HepG2 (cell line): ENCODE data around the gene LRRC45. TPM values are rescaled to one million over a fixed set of nuclear protein-coding genes. Genes with fewer than 3 reads are reported as not detected.

ENCODE experiments used
- AGO1 ChIP-seq: fragments of 200-400 bp; formaldehyde crosslinking; IDR thresholded peaks from 2 replicates; pipeline ENCODE4 v1.6.1; 2017; ENCODE audit warnings: mild to moderate bottlenecking, low read depth, low read length, moderate library complexity; ENCODE audit not compliant: poor library complexity, severe bottlenecking
- GATA4 ChIP-seq: sonication (generic); IDR thresholded peaks from 2 replicates; pipeline ENCODE4 v1.6.1; 2016; ENCODE audit warnings: antibody characterized with exemption, low read depth, borderline replicate concordance
- KDM2A ChIP-seq: sonication (generic); formaldehyde crosslinking; IDR thresholded peaks from 2 replicates; pipeline ENCODE4 v1.4.0; 2020; ENCODE audit warnings: low read depth, missing genetic modification reagents, borderline replicate concordance
- MTF1 ChIP-seq: sonication (generic); formaldehyde crosslinking; IDR thresholded peaks from 2 replicates; pipeline ENCODE4 v1.5.0; 2020; ENCODE audit warnings: missing genetic modification reagents
- RCOR2 ChIP-seq: IDR thresholded peaks from 2 replicates; pipeline ENCODE4 v1.6.1; 2016; ENCODE audit warnings: missing biosample characterization, missing genetic modification reagents
- SIN3B ChIP-seq: fragments of 150-350 bp; IDR thresholded peaks from 2 replicates; pipeline ENCODE4 v1.6.1; 2014; ENCODE audit warnings: low read length
- SOX13 ChIP-seq, 3 experiments: fragments of 450-650 bp in 1 of 3; sonication (generic) in 1 of 3; formaldehyde crosslinking in 1 of 3; IDR thresholded peaks in 2 of 3; conservative IDR thresholded peaks in 1 of 3; 2 replicates each; pipeline versions ENCODE4 v1.5.0 to v1.6.1; 2016 to 2020; ENCODE audit warnings: antibody characterized with exemption in 1 of 3, mild to moderate bottlenecking in 1 of 3, missing compliant biosample characterization in 1 of 3, missing genetic modification reagents in 1 of 3, moderate library complexity in 1 of 3
- SP5 ChIP-seq: IDR thresholded peaks from 2 replicates; pipeline ENCODE4 v1.6.1; 2016; ENCODE audit warnings: low read depth, borderline replicate concordance
- TBL1XR1 ChIP-seq: fragments of 150-350 bp; IDR thresholded peaks from 2 replicates; pipeline ENCODE4 v1.6.1; 2014; ENCODE audit warnings: borderline replicate concordance, low read length; ENCODE audit not compliant: partially characterized antibody
- ZNF572 ChIP-seq: sonication (generic); formaldehyde crosslinking; IDR thresholded peaks from 2 replicates; pipeline ENCODE4 v1.5.1; 2020; ENCODE audit warnings: mild to moderate bottlenecking, missing genetic modification reagents
- polyA plus RNA-seq, 8 experiments: library from polyadenylated mRNA; depleted of rRNA in 3 of 8; stranded (reverse) in 7 of 8; unstranded in 1 of 8; fragments of >200 nt; fragmentation: Illumina TruSeq in 4 of 8; extraction: Trizol in 4 of 8; gene quantifications; 2 replicates each; pipeline versions ENCODE4 v1.2.1 to v1.2.3, GENCODE V29; 2011 to 2016; ENCODE audit warnings: low read depth in 4 of 8, missing spikeins in 1 of 8, mixed read lengths in 1 of 8; ENCODE audit not compliant: insufficient read depth in 1 of 8
- total RNA-seq, 5 experiments: library from RNA; depleted of rRNA; stranded (reverse); fragments of >200 nt; fragmentation: Illumina TruSeq; extraction: Trizol; gene quantifications; 2 replicates each; pipeline ENCODE4 v1.2.3, GENCODE V29; 2016; ENCODE audit warnings: low read depth in 1 of 5
- TF ChIP-seq, protein P1 (sequence below): sonication (generic); formaldehyde crosslinking; IDR thresholded peaks from 2 replicates; pipeline ENCODE4 v1.8.0; 2022; ENCODE audit warnings: missing genetic modification reagents, mild to moderate bottlenecking, moderate library complexity, borderline replicate concordance
- TF ChIP-seq, protein P2 (sequence below): sonication (generic); formaldehyde crosslinking; IDR thresholded peaks from 2 replicates; pipeline ENCODE4 v1.4.0; 2020; ENCODE audit warnings: missing genetic modification reagents
- TF ChIP-seq, protein P3 (sequence below): sonication (generic); formaldehyde crosslinking; IDR thresholded peaks from 2 replicates; pipeline ENCODE4 v1.4.0; 2020; ENCODE audit warnings: missing genetic modification reagents, mild to moderate bottlenecking, borderline replicate concordance
- TF ChIP-seq, protein P4 (sequence below): sonication (generic); formaldehyde crosslinking; conservative IDR thresholded peaks from 2 replicates; pipeline ENCODE4 v1.8.1; 2023; ENCODE audit warnings: missing genetic modification reagents
- TF ChIP-seq, protein P5 (sequence below): sonication (generic); formaldehyde crosslinking; IDR thresholded peaks from 2 replicates; pipeline ENCODE4 v1.4.0; 2020; ENCODE audit warnings: missing genetic modification reagents, borderline replicate concordance
- TF ChIP-seq, protein P6 (sequence below): IDR thresholded peaks from 2 replicates; pipeline ENCODE4 v1.6.1; 2012; ENCODE audit warnings: inconsistent platforms

Gene LRRC45
- total and polyA plus RNA-seq, 2 of the 13 experiments (the other 11 are each of a cell fraction or from before 2014, with no cell fraction given) = 11.6 to 48.1 TPM

DNA sequence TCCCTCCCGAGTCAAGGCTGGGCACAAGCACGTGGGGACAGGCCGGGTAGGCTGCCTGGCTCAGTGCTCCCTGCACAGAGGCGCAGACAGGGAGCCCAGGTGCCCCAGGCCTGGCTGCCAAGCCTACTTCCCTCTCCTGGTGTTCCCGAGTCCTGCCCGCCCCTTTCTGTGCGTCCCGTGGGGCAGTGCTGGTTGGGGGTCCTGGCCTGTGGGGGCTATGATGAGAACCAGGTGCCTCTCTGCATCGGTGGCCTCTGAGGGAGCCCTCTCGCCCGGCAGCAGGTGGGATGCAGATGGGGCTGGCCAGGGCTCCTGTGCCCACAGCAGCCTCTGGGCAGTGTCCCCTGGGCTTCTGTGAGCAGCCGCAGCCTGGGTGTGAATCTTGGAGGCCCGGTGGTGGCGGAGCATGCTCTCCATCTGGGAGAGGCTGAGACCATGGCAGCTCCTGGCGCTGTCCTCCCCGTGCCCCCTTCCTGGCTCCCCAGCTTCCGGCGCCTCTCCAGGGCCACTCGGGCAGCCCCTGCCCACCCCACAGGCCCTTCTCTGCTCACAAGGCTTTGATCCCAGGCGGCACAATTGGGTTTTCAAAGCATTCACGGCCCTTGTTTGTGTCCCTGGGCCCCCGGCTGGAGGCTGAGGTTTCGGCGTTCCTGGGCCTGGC lies 7.7 kb upstream of the LRRC45 start (continued):
- no peak for TF ChIP-seq TBL1XR1
- TF ChIP-seq, protein P1, sequence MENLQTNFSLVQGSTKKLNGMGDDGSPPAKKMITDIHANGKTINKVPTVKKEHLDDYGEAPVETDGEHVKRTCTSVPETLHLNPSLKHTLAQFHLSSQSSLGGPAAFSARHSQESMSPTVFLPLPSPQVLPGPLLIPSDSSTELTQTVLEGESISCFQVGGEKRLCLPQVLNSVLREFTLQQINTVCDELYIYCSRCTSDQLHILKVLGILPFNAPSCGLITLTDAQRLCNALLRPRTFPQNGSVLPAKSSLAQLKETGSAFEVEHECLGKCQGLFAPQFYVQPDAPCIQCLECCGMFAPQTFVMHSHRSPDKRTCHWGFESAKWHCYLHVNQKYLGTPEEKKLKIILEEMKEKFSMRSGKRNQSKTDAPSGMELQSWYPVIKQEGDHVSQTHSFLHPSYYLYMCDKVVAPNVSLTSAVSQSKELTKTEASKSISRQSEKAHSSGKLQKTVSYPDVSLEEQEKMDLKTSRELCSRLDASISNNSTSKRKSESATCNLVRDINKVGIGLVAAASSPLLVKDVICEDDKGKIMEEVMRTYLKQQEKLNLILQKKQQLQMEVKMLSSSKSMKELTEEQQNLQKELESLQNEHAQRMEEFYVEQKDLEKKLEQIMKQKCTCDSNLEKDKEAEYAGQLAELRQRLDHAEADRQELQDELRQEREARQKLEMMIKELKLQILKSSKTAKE = peak; percentile 79; the same call in 1 of the 2 replicates
- TF ChIP-seq AGO1 = peak; percentile 46
- TF ChIP-seq, protein P2, sequence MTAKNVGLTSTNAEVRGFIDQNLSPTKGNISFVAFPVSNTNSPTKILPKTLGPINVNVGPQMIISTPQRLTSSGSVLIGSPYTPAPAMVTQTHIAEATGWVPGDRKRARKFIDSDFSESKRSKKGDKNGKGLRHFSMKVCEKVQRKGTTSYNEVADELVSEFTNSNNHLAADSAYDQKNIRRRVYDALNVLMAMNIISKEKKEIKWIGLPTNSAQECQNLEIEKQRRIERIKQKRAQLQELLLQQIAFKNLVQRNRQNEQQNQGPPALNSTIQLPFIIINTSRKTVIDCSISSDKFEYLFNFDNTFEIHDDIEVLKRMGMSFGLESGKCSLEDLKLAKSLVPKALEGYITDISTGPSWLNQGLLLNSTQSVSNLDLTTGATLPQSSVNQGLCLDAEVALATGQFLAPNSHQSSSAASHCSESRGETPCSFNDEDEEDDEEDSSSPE (CRISPR knock-in tag) = no peak
- peak; percentile 79 for TF ChIP-seq SOX13 (IDR thresholded peaks at IDR 0.05)
- TF ChIP-seq SOX13 (CRISPR knock-in tag; conservative IDR thresholded peaks at IDR 0.05 in 1 of 2, IDR thresholded peaks at IDR 0.05 in 1 of 2) = peak in 1 of 2 experiments; percentile 86; a peak in 2 of 4 replicates
- no peak for TF ChIP-seq MTF1 (CRISPR knock-in tag)
- TF ChIP-seq, protein P3, sequence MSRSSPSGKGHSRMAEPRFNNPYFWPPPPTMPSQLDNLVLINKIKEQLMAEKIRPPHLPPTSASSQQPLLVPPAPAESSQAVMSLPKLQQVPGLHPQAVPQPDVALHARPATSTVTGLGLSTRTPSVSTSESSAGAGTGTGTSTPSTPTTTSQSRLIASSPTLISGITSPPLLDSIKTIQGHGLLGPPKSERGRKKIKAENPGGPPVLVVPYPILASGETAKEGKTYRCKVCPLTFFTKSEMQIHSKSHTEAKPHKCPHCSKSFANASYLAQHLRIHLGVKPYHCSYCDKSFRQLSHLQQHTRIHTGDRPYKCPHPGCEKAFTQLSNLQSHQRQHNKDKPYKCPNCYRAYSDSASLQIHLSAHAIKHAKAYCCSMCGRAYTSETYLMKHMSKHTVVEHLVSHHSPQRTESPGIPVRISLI (CRISPR knock-in tag) = no peak
- no peak for TF ChIP-seq ZNF572 (CRISPR knock-in tag)
- TF ChIP-seq SIN3B = no peak
- TF ChIP-seq KDM2A (CRISPR knock-in tag) = peak; percentile 79; the same call in 1 of the 2 replicates
- TF ChIP-seq, protein P4, sequence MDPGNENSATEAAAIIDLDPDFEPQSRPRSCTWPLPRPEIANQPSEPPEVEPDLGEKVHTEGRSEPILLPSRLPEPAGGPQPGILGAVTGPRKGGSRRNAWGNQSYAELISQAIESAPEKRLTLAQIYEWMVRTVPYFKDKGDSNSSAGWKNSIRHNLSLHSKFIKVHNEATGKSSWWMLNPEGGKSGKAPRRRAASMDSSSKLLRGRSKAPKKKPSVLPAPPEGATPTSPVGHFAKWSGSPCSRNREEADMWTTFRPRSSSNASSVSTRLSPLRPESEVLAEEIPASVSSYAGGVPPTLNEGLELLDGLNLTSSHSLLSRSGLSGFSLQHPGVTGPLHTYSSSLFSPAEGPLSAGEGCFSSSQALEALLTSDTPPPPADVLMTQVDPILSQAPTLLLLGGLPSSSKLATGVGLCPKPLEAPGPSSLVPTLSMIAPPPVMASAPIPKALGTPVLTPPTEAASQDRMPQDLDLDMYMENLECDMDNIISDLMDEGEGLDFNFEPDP (CRISPR knock-in tag) = 0 out of 2 replicates have a peak, but pooled peaks have one; percentile 73
- TF ChIP-seq, protein P5, sequence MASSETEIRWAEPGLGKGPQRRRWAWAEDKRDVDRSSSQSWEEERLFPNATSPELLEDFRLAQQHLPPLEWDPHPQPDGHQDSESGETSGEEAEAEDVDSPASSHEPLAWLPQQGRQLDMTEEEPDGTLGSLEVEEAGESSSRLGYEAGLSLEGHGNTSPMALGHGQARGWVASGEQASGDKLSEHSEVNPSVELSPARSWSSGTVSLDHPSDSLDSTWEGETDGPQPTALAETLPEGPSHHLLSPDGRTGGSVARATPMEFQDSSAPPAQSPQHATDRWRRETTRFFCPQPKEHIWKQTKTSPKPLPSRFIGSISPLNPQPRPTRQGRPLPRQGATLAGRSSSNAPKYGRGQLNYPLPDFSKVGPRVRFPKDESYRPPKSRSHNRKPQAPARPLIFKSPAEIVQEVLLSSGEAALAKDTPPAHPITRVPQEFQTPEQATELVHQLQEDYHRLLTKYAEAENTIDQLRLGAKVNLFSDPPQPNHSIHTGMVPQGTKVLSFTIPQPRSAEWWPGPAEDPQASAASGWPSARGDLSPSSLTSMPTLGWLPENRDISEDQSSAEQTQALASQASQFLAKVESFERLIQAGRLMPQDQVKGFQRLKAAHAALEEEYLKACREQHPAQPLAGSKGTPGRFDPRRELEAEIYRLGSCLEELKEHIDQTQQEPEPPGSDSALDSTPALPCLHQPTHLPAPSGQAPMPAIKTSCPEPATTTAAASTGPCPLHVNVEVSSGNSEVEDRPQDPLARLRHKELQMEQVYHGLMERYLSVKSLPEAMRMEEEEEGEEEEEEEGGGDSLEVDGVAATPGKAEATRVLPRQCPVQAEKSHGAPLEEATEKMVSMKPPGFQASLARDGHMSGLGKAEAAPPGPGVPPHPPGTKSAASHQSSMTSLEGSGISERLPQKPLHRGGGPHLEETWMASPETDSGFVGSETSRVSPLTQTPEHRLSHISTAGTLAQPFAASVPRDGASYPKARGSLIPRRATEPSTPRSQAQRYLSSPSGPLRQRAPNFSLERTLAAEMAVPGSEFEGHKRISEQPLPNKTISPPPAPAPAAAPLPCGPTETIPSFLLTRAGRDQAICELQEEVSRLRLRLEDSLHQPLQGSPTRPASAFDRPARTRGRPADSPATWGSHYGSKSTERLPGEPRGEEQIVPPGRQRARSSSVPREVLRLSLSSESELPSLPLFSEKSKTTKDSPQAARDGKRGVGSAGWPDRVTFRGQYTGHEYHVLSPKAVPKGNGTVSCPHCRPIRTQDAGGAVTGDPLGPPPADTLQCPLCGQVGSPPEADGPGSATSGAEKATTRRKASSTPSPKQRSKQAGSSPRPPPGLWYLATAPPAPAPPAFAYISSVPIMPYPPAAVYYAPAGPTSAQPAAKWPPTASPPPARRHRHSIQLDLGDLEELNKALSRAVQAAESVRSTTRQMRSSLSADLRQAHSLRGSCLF (CRISPR knock-in tag) = no peak
- TF ChIP-seq, protein P6, sequence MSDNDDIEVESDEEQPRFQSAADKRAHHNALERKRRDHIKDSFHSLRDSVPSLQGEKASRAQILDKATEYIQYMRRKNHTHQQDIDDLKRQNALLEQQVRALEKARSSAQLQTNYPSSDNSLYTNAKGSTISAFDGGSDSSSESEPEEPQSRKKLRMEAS = peak; percentile 27; the same call in 1 of the 2 replicates
- TF ChIP-seq GATA4 = peak; percentile 70; the same call in 1 of the 2 replicates
- peak; percentile 86 for TF ChIP-seq SP5 (CRISPR knock-in tag)
- no peak for TF ChIP-seq RCOR2 (CRISPR knock-in tag)
